ENCODE measurements around the gene PRR23E. TPM values are rescaled to one million over a fixed set of nuclear protein-coding genes. Genes with fewer than 3 reads are reported as not detected.

PRR23E gene, protein sequence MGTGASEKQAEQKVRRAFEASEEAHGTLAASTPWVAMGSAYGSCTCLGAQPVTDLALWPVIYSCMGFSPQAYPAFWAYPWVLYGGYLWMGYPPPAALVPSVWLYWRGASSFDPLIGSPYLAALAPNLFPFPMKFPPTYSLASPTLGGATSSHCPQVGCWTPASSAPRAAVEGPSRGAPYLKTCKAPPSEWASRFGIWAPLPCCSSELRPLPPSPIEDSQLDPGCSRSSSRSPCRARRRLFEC
- total RNA-seq, result not detected
- long read RNA-seq, result 0 reads

DNA sequence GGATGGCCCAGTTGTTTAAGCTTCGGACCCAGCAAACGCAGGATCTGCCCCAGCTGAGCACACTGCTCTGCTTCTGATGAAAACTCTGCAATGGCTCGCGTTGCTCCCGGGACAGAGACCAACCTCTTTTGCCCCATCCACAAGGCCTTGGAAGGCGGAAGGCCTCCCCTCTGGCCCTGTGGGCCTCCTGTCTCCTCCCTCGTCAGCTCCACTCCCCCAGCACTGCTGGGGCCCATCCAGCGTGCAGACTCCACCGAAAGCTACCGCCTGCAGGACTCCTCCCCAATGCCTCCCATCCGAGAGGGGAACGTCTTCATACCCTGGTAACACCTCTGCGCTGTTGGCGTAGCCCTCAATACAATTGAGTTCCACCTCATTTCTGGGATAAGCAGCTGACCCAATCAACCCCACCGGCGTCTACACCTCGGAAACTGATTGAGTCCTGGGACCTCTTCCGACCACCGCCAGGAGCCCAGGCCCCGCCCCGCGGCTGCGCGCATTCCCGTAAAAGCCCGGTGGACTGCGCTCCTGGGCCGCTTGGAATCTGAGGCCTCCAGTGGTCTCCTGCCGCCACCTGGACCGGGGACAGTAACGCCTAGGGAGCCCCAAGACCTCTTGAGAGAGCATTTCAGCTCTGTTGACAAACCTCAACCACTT is at the start of gene PRR23E:
Gene PRR23E, plus strand, starts transcription at position 556 of the 657 bp plus-strand sequence. CDS start 3,555 bp downstream, outside the sequence.
- Histone ChIP-seq H3K27ac (no peak within 1 kb of the TSS), H3K4me3 (no peak within 1 kb of the TSS), H3K4me1 (no peaks in the 10 kb centered on the region), H3K36me3 (no peaks in the 10 kb centered on the region), H3K27me3 (no peaks in the 10 kb centered on the region), H3K9me3 (peaks cover 0 to 4% (median 0%) of the 10 kb centered on the region in 4 donors)
- DNase-seq (no peak), ATAC-seq (no peak)
- WGBS (ENCODE audit: insufficient coverage, low coverage, low lambda C conversion rate, missing lambda C conversion rate), result 96% methylated on average over 18 of the region's 31 CpGs
- TF ChIP-seq, protein P1, sequence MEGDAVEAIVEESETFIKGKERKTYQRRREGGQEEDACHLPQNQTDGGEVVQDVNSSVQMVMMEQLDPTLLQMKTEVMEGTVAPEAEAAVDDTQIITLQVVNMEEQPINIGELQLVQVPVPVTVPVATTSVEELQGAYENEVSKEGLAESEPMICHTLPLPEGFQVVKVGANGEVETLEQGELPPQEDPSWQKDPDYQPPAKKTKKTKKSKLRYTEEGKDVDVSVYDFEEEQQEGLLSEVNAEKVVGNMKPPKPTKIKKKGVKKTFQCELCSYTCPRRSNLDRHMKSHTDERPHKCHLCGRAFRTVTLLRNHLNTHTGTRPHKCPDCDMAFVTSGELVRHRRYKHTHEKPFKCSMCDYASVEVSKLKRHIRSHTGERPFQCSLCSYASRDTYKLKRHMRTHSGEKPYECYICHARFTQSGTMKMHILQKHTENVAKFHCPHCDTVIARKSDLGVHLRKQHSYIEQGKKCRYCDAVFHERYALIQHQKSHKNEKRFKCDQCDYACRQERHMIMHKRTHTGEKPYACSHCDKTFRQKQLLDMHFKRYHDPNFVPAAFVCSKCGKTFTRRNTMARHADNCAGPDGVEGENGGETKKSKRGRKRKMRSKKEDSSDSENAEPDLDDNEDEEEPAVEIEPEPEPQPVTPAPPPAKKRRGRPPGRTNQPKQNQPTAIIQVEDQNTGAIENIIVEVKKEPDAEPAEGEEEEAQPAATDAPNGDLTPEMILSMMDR (IDR thresholded peaks at IDR 0.05), result no peak
- TF ChIP-seq POLR2A (IDR thresholded peaks at IDR 0.05), result no peak
- intact Hi-C loops (cut with DNase I), result no loop called here

DNA sequence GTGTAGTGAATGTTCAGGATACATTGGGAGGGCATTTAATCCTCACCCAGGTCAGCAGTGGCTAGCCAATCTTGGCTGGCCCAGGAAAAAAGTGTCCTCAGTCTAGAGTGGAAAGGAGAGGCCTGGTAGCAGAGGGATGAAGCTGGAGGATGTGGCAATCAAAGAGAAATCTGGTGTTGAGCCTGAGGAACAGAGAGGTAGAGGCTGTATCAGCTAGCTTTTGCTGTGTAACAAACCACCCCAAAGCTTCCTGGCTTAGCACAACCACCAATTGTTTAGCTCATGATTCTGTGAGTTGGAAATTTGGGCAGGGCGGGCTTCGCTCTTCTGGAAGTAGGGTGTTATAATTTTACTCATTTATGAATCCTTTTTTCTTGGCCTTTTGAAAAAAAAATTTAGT is 49.8 kb upstream of the PRR23E start:
- Histone ChIP-seq H3K27me3 (no peaks in the 10 kb centered on the region), H3K4me1 (no peaks in the 10 kb centered on the region), H3K36me3 (no peaks in the 10 kb centered on the region), H3K9me3 (peaks cover 0 to 4% (median 0%) of the 10 kb centered on the region in 4 donors), H3K27ac (no peak overlapping the region), H3K4me3 (no peak overlapping the region)
- no peak for DNase-seq
- intact Hi-C loops (cut with DNase I), result no loop called here
- 94% methylated on average over 2 of the region's 2 CpGs for WGBS (ENCODE audit: insufficient coverage, low coverage, low lambda C conversion rate, missing lambda C conversion rate)
- ATAC-seq, result no peak
- TF ChIP-seq, protein P1 (IDR thresholded peaks at IDR 0.05), result no peak
- TF ChIP-seq POLR2A (IDR thresholded peaks at IDR 0.05), result no peak

DNA sequence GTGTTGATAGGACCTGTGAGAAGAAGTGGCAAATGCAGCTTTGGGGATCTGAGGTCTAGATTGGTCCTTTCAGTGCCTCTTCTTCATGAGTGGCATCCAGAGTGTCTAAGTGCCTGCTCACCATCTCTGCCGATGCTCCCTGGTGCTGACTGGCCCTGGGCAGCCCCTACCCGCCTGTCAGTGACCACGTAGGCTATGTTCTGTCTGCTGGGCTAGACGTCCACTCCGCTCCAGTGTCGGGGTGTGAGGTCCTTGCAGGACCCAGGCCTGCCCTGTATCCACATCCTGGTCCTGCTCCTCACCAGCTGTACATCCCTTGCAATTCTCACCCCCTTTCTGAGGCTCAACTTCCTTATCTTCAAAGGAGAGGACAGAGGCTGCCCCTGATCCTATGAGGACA is 48.3 kb upstream of the PRR23E start:
- Histone ChIP-seq H3K27ac (no peak overlapping the region), H3K4me3 (no peak overlapping the region), H3K4me1 (no peaks in the 10 kb centered on the region), H3K36me3 (no peaks in the 10 kb centered on the region), H3K9me3 (peaks cover 0 to 4% (median 0%) of the 10 kb centered on the region in 4 donors), H3K27me3 (no peaks in the 10 kb centered on the region)
- DNase-seq (no peak), ATAC-seq (no peak)
- TF ChIP-seq, protein P1 (IDR thresholded peaks at IDR 0.05), result no peak
- TF ChIP-seq POLR2A (IDR thresholded peaks at IDR 0.05), result no peak
- intact Hi-C loops (cut with DNase I), result no loop called here
- WGBS (ENCODE audit: insufficient coverage, low coverage, low lambda C conversion rate, missing lambda C conversion rate), result no CpG with 5 or more reads among the region's 6 CpGs

DNA sequence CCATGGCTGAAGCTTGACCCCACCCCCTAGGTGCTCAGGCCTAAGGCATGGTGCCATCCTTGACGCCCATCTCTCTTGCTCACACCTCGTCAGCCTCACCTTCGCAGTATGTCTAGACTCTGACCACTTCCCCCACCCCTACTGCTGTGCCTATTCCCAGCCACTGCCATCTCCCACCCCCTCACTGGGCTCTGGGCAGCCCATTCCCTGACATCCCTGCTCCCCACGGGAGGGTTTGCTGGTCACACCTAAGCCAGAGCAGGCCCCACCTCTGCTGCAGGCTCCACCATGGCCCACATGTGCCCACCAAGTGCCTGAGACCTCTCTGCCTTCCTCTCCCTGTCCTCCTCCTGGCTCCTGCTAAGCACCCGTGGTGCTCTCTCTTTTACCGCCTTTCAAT is 47.7 kb upstream of the PRR23E start:
- no peaks in the 10 kb centered on the region for H3K36me3 ChIP-seq
- WGBS (ENCODE audit: insufficient coverage, low coverage, low lambda C conversion rate, missing lambda C conversion rate), result 74% methylated on average over 5 of the region's 6 CpGs
- DNase-seq, result no peak

More for the DNA sequence above, 47.7 kb upstream of the PRR23E start:
- Histone ChIP-seq H3K27ac (no peak overlapping the region), H3K4me1 (no peaks in the 10 kb centered on the region), H3K9me3 (peaks cover 0 to 4% (median 0%) of the 10 kb centered on the region in 4 donors), H3K4me3 (no peak overlapping the region), H3K27me3 (no peaks in the 10 kb centered on the region)
- intact Hi-C loops (cut with DNase I), result no loop called here
- no peak for ATAC-seq
- TF ChIP-seq, protein P1 (IDR thresholded peaks at IDR 0.05), result no peak
- TF ChIP-seq POLR2A (IDR thresholded peaks at IDR 0.05), result no peak
